Calu3 (cell line): Measurements from ENCODE around the gene PNPT1. TPM values are rescaled to one million over a fixed set of nuclear protein-coding genes. Genes with fewer than 3 reads are reported as not detected.
"Not testable (repeated sequence)": the region's sequence is repeated elsewhere in the genome, so short reads cannot be mapped to it uniquely, and the experiment has no call there.

Experiments
- BruUV-seq: library from RNA; stranded (reverse); fragments of 400-500 nt; replicated peaks from 2 replicates; lab custom pipeline; 2021; lab: Mats Ljungman, UMichigan
- CTCF ChIA-PET: fragments of 300-600 bp; sonication (Branson Sonifier 250); formaldehyde crosslinking; loops from one replicate; lab custom pipeline; 2022; ENCODE audit warnings: antibody characterized with exemption; lab: Charles Lee
- DNase-seq: peaks from one replicate; pipeline ENCODE4 v3.0.0; 2022
- H3K27ac Mint-ChIP-seq: one replicate; pipeline ENCODE4 v1.8.0; 2022; ENCODE audit warnings: mixed read lengths; ENCODE audit not compliant: unreplicated experiment
- H3K27me3 Mint-ChIP-seq: one replicate; pipeline ENCODE4 v1.8.0; 2022; ENCODE audit warnings: mixed read lengths; ENCODE audit not compliant: unreplicated experiment
- H3K36me3 Mint-ChIP-seq: one replicate; pipeline ENCODE4 v1.8.0; 2022; ENCODE audit warnings: mild to moderate bottlenecking, moderate library complexity, mixed read lengths; ENCODE audit not compliant: insufficient read depth, unreplicated experiment
- H3K4me1 Mint-ChIP-seq: one replicate; pipeline ENCODE4 v1.8.0; 2022; ENCODE audit warnings: mild to moderate bottlenecking, low read depth, mixed read lengths; ENCODE audit not compliant: unreplicated experiment
- H3K4me3 Mint-ChIP-seq: one replicate; pipeline ENCODE4 v1.8.0; 2022; ENCODE audit warnings: mild to moderate bottlenecking, low read depth, moderate library complexity, mixed read lengths; ENCODE audit not compliant: unreplicated experiment
- H3K9me3 Mint-ChIP-seq: one replicate; pipeline ENCODE4 v1.8.0; 2022; ENCODE audit warnings: low read depth, mixed read lengths; ENCODE audit not compliant: unreplicated experiment
- intact Hi-C: fragments of 100-400 bp; cut with micrococcal nuclease; formaldehyde crosslinking; loops from one replicate; pipeline ENCODE4 v1.10.0; 2022; ENCODE audit not compliant: unreplicated experiment
- total RNA-seq: library from RNA; stranded (reverse); gene quantifications from 2 replicates; pipeline ENCODE4 v1.2.3, GENCODE V29; 2022
- TF ChIP-seq, protein P1 (sequence below): fragments of 200-600 bp; IDR thresholded peaks from one replicate; pipeline ENCODE4 v1.8.0; 2022; ENCODE audit warnings: antibody characterized with exemption; ENCODE audit not compliant: unreplicated experiment

Gene PNPT1
- total RNA-seq, 1 experiment from 2014 or later = 58.5 TPM

DNA sequence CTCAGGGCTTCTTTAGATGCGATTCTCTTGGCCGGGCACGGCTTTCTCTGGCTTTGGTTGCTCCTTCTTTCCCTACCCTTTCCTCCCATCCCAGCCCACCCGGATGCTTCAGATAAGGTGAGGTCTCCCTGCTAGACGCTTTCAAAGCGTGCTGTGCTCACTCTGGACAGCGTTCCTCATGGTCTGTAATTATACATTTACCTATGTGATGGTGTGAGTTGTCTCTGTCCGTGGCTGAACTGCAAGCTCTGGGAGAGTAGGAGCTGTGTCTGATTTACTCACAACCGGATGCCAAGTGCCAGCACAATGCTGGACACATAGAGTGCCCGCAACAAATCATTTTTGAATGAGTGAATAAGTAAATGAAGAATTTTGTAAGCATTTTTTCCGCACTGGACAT is 26.8 kb upstream of the PNPT1 start:
- Mint-ChIP-seq H3K36me3 (no peaks in the 10 kb centered on the region), H3K4me3 (no peak overlapping the region), H3K9me3 (no peaks in the 10 kb centered on the region), H3K27me3 (no peaks in the 10 kb centered on the region), H3K27ac (no peak overlapping the region), H3K4me1 (no peaks in the 10 kb centered on the region)
- intact Hi-C loops = no loop called here
- no TSS peak for BruUV-seq
- DNase-seq = no peak
- CTCF ChIA-PET = no interaction called here
- TF ChIP-seq, protein P1, sequence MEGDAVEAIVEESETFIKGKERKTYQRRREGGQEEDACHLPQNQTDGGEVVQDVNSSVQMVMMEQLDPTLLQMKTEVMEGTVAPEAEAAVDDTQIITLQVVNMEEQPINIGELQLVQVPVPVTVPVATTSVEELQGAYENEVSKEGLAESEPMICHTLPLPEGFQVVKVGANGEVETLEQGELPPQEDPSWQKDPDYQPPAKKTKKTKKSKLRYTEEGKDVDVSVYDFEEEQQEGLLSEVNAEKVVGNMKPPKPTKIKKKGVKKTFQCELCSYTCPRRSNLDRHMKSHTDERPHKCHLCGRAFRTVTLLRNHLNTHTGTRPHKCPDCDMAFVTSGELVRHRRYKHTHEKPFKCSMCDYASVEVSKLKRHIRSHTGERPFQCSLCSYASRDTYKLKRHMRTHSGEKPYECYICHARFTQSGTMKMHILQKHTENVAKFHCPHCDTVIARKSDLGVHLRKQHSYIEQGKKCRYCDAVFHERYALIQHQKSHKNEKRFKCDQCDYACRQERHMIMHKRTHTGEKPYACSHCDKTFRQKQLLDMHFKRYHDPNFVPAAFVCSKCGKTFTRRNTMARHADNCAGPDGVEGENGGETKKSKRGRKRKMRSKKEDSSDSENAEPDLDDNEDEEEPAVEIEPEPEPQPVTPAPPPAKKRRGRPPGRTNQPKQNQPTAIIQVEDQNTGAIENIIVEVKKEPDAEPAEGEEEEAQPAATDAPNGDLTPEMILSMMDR = no peak

GRCh38 chr2:55719852-55720251 is 26.2 kb upstream of the PNPT1 start:
- no peak overlapping the region for H3K27ac Mint-ChIP-seq
- BruUV-seq = no TSS peak
- CTCF ChIA-PET = no interaction called here
- DNase-seq = no peak
- TF ChIP-seq, protein P1 = no peak
- H3K4me1 Mint-ChIP-seq = no peaks in the 10 kb centered on the region
- H3K36me3 Mint-ChIP-seq = no peaks in the 10 kb centered on the region
- no peak overlapping the region for H3K4me3 Mint-ChIP-seq
- H3K9me3 Mint-ChIP-seq = no peaks in the 10 kb centered on the region
- H3K27me3 Mint-ChIP-seq = no peaks in the 10 kb centered on the region
- intact Hi-C loops = loop anchor here (2.0 kb wide), 2 partner anchors 241 to 413 kb away; no protein-coding TSS in a partner anchor

DNA sequence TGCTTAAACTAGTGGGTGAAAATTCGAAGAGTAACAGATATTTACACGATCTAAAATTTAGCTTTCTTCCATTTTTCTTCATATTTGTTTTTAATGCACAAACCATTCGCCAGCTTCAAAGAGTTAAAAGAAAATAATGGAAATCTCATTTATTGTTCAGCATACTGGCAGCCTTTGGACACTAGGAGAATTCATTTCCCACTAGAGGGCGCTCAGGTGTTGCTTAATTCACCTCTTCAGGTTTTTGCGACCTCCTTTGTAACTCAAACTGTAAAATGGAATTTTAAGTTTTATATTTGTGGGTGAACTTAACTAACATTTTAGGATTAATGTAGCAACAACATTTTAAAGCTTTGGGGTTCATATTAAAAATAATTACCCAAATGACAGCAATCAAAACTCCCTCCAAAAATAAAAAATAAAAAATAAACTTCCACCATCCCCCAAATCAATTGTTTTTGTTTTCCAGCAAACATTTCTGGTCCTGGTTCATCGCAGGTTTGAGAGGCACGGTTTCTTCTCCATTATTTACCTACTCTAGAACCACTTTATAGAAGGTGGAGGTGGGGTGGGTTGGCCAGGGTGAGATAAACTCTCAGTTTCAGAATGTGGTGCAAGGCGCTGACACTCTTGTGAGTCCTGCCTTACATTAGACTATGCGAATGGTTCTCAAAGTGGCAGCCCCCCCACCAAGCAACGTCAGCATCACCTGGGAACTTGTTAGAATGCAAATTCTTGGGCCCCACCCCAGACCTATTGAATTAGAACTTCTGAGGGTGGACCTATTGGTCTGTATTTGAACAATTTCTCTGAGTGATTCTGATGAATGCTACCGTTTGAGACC is 24.7 kb upstream of the PNPT1 start:
- CTCF ChIA-PET = interaction anchor here (0.6 to 2.0 kb wide), 3 partner anchors 53 to 273 kb away, joined by 4 to 8 read pairs (median 8); no protein-coding TSS in a partner anchor
- no peak overlapping the region for H3K4me3 Mint-ChIP-seq
- no peaks in the 10 kb centered on the region for H3K27me3 Mint-ChIP-seq
- H3K27ac Mint-ChIP-seq = no peak overlapping the region
- H3K4me1 Mint-ChIP-seq = no peaks in the 10 kb centered on the region
- DNase-seq = peak; percentile 75
- intact Hi-C loops = loop anchor here (1.0 to 2.0 kb wide), 4 partner anchors 53 to 414 kb away; no protein-coding TSS in a partner anchor
- H3K9me3 Mint-ChIP-seq = no peaks in the 10 kb centered on the region
- H3K36me3 Mint-ChIP-seq = no peaks in the 10 kb centered on the region
- TF ChIP-seq, protein P1 = no peak
- no TSS peak for BruUV-seq

DNA sequence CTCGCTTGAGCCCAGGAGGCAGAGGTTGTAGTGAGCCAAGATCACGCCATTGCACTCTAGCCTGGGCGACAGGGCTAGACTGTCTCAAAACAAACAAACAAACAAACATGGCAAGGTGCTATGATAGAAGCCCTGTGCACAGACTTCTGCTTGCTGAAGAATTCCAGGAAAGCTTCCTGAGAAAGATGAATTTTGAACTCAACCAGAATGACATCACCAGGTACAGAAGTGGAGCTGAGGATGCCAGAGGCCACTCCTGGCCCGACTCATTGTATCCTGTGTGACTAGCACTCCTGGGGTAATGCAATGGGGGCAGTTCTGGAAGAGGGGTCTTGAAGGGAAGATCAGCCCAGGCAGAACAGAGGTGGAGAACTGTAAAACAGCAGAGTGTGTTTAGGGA is 22.0 kb upstream of the PNPT1 start:
- CTCF ChIA-PET = interaction anchor here (1.2 kb wide), 1 partner anchor 415 kb away, joined by 3 read pairs; no protein-coding TSS in a partner anchor
- Mint-ChIP-seq H3K4me3 (no peak overlapping the region), H3K4me1 (no peaks in the 10 kb centered on the region), H3K36me3 (no peaks in the 10 kb centered on the region), H3K9me3 (no peaks in the 10 kb centered on the region), H3K27me3 (no peaks in the 10 kb centered on the region), H3K27ac (no peak overlapping the region)
- BruUV-seq = no TSS peak
- TF ChIP-seq, protein P1 = no peak
- intact Hi-C loops = no loop called here
- no peak for DNase-seq

GRCh38 chr2:55715178-55715577 is 21.5 kb upstream of the PNPT1 start:
- DNase-seq, H3K27ac Mint-ChIP-seq, H3K36me3 Mint-ChIP-seq, BruUV-seq, H3K9me3 Mint-ChIP-seq, intact Hi-C loops, H3K27me3 Mint-ChIP-seq, H3K4me3 Mint-ChIP-seq, H3K4me1 Mint-ChIP-seq: not testable (repeated sequence)
- CTCF ChIA-PET = interaction anchor here (1.2 kb wide), 1 partner anchor 415 kb away, joined by 3 read pairs; no protein-coding TSS in a partner anchor
